GM18909 (cell line): ENCODE results near the gene STX3.

Experiments used
- ATAC-seq: cut with Tn5 transposase; IDR thresholded peaks from one replicate; pipeline ENCODE4 v1.9.1; 2021; ENCODE audit warnings: mild to moderate bottlenecking; ENCODE audit not compliant: unreplicated experiment, poor library complexity

STX3 gene

DNA sequence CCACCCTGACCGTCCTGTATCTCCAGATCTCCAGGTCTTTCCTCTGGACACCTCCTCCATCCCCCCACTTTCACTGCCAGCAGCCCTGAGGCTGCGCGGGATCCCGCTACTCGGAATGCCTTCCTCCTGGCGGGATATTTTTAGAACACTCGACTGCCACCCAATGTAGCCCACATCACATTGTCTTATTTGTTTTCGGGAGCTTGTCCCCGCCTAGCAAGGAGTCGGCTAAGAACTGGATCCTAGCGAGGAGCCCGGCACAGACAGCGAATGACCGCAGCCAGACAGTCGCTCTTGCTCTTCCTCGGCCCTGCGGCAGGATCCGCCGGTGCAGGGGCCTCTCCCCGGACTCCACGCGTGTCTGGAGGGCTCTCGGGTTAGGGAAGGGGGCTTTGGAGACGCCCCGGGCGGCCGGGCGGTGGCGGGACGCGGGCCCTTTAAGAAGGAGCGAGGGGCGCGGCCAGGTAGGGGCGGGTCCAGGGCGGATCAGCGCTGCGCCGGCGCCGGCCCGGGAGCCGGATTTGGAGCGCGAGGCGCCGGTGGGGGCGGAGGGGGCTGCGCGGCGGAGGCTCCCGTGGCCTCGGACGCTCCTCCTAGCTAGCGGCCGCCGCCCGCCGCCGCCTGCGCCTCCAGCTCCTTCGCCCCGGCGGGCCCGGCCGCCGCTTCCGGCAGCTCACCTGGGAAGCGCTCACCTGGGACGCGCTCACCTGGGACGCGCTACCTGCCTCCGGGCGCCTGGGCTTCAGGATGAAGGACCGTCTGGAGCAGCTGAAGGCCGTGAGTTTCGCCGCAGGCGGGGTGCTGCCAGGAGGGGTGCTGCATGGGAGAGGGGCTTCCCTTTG lies at the start of gene STX3:
STX3 (plus strand) TSS at position 518 of the 842 bp plus-strand sequence; CDS start at position 748, 230 bp downstream.
- ATAC-seq: peak; percentile 74

DNA sequence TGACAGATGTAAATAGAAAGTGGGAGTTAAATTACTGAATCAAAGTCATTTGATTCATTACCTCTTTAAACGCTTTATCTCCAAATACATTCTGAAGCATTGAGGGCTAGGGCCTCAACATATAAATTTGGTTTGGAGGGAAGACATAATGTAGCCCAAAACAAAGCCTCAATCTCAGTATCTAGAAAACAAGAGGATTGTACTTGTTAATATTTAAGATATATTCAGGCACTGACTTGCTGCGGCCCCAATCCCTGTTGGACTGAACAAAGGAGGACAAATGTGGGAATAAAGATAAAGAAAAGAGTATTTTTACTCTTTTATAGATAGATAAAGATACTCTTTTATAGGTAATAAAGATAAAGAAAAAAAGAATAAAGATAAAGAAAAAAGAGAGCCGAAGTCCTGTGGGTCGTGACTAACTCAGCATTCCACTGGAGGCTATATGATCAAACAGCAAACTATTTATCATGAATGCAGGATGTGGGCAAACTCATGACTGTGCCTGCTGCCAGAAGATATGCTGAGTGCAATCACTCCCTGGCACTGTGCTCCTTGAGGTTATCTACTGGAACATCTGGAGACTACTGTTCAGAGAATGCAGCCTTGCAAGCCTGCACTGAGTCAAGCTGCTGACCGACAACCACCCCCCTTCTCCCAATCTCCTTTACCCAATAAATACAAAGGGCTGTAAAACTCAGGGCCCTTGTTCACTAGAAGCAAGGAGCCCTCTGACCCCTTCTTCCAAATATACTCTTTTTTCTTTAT lies 48.5 kb upstream of the STX3 start:
- ATAC-seq: no peak

DNA sequence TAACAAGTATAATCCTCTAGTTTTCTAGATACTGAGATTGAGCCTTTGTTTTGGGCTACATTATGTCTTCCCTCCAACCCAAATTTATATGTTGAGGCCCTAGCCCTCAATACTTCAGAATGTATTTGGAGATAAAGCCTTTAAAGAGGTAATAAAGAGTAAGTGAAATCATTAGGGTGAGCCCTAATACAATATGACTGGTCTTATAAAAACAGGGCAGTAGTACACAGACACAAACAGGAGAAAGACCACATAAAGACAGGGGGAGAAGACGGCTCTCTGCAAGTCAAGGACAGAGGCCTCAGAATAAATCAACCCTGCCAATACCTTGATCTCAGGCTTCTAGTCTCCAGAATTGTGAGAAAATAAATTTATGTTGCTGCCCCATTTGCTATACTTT lies 47.8 kb upstream of the STX3 start:
- no peak for ATAC-seq

- ATAC-seq: no peak
Observed at GRCh38 chr11:59708537-59708936, 46.6 kb upstream of the STX3 start.

- ATAC-seq: no peak
Observed at GRCh38 chr11:59710136-59710847, 44.9 kb upstream of the STX3 start.

GRCh38 chr11:59713745-59714144 lies 41.4 kb upstream of the STX3 start, which contains the start of gene OR10V1:
OR10V1 (minus strand) TSS chr11:59713845; CDS start chr11:59713845, 0 bp downstream.
- ATAC-seq: no peak

GRCh38 chr11:59716051-59716450 lies 39.1 kb upstream of the STX3 start:
- no peak for ATAC-seq

DNA sequence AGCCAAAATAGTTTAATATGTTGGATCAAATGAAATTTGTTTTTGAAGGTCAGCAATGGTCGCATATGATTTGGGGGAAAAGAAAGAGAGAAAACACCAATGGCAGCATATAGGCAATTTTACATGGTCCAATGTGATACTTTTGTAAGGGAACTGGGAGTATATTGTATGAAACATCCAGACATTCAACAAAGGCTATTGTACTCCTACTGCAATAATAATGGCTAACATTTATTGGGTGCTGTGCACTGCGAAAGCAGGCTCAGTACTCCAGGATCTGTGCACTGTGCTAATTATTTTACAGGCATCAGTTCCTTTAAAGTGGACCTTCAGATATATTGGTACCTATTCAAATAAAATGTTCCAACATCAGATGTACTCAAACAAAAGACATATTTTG lies 35.6 kb upstream of the STX3 start:
- ATAC-seq: no peak

DNA sequence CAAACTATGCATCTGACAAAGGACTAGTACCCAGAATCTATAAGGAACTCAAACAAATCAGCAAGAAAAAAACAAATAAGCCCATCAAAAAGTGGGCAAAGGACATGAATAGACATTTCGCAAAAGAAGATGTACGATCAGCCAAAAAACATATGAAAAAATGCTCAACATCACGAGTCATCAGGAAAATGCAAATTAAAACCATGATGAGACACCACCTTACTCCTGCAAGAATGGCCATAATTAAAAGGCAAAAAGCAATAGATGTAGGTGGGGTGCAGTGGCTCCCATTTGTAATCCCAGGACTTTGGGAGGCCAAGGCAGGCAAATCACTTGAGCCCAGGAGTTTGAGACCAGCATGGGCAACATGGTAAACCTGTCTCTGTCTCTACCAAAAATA lies 31.1 kb upstream of the STX3 start:
- no peak for ATAC-seq

GRCh38 chr11:59727426-59727825 lies 27.8 kb upstream of the STX3 start:
- no peak for ATAC-seq

DNA sequence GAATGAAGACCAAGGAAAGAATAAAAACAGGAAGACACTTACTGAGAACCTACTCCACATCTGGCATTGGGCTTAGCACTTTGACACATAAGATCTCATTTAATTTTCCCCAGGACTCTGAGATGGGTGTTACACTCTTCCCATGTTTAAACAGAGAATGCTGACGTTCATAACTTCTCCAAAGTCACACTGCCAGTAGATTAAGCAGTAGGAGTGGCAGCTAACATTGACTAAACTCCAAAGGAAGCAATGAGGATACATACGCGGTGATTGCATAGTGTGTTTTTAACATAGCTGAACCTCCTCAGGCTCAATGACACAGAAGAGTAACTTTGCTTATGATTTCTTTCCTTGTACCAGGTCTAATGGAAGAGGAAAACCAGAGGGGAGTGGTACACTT lies 27.0 kb upstream of the STX3 start:
- ATAC-seq: no peak

GRCh38 chr11:59728913-59729312 lies 26.3 kb upstream of the STX3 start:
- ATAC-seq: no peak

DNA sequence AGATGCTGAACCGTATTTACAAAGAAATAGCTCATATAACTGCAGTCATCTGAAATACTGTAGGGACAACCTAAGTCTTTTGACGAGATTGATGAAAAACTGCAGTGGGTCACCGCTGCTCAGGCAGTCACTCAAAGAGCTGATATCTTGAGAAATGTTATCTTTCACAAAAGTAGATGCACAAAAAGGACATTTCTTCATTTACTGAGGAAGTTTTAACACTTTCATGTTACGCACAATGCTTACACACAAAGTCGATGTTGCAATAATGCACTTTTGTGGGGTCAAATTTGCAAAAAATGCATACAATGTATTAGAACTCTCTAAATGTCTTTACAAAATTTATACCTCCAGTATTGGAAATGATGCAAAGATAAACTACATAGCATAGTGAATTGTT lies 25.3 kb upstream of the STX3 start:
- ATAC-seq: no peak

- no peak for ATAC-seq
Observed at GRCh38 chr11:59730896-59731565, 24.1 kb upstream of the STX3 start.

GRCh38 chr11:59746111-59746510 lies 9.1 kb upstream of the STX3 start:
- ATAC-seq: no peak

DNA sequence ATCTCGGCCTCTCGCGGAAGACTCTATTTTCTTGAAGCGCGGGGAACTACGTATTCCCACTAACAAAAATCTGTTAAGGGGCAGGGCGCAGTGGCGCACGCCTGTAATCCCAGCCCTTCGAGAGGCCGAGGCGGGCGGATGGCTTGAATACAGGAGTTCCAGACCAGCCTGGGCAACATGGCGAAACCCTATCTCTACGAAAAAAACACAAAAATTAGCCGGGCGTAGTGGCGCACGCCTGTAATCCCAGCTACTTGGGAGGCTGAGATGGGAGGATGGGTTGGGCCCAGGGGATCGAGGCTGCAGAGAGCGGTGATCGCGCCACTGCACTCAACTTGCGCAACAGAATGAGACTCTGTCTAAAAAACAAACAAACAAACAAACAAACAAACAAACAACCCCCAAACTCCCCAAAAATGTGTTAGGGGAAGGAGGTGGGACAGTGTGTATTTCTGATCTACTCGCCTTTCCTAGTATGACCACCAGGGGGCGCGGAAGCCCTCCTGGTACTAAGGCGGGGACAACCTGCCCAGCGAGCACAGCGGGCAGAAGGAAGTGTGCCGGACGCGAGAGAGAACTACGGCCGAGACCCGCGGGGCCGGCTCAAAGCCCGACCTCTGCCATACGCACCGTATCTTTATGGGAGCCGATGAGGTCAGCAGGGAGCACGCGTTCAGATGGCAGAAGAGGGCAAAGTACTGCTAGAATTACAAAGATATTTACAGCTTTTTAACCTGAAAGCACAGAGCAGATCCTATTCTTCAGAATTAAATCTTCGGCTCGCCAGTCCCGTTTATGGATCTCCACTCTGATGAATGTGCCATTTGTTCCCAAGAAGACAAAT lies 1.3 kb upstream of the STX3 start:
- peak; percentile 81 for ATAC-seq

DNA sequence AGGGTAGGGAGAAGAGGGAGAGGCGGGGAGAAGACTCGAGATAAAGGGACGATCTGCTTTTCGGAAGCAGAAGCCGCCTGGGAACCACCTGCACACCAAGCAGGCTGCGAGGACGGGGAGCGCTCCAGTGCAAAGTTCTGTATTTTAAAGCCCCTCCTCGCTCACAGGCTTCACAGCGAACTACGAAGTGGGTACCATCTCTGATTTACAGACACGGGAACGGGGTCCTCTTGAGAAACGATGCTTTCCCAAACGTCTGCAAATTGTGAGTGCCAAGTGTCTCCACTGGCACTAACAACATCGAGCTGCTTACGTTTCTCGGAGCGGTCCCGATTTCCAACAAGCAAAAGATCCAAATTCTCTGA lies 700 bp upstream of the STX3 start:
- ATAC-seq: peak; percentile 9

DNA sequence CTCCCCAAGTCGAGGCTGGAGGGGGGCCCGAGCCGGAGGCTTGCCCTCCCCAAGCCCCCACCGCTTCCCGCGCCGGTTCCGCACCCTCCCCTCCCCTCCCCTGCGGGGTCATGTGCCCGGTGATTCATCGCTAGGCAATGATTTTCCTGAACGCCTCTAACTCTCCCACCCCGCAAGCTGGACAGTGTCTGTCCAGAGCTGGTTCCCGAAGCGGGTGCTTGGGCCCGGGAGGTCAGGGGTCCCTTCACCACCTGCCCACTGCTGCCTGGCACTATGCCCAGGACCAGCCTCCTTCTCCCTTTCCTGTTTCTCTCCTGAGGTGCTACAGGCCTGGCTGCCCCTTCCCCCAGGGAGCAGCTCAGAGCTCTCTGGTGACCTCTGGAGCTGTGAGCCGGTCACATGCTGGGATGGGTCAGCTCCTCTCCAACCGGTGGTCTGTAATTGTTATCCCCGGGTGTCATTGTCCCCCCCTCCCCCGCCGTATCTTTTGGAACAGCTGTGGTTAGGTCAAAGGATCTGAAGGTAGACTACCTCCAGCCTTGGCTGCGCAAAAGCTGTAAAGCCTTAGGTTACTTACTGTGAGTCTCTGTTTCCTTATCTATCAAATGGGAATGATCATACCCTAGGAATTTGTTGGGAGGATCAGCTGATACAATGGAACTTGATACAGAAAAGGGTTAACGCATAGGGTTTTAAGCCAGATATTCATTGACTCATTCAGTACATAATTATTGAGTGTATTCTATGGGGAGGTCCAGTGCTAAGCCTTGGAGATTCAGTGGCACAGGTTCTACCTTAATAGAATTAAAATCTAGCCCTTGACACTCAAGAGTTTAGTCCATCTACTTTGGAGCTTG lies 753 bp downstream of the STX3 start:
- no peak for ATAC-seq

DNA sequence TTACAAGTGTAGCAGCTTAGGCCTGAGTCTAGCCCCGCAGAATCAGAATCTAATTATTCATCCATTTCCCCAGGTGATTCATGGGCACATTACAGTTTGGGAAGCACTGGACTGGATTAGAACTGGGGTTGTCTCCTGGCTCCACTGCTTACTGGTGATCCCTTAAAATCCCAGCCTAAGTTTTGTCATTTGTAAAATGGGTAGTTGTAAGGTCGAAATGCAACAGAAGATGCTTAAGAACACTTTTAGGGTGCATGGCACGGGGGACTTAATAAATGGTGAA lies 1.3 kb downstream of the STX3 start:
- no peak for ATAC-seq
